ENCODE data around the gene DMRT3.

The DMRT3 gene

DNA sequence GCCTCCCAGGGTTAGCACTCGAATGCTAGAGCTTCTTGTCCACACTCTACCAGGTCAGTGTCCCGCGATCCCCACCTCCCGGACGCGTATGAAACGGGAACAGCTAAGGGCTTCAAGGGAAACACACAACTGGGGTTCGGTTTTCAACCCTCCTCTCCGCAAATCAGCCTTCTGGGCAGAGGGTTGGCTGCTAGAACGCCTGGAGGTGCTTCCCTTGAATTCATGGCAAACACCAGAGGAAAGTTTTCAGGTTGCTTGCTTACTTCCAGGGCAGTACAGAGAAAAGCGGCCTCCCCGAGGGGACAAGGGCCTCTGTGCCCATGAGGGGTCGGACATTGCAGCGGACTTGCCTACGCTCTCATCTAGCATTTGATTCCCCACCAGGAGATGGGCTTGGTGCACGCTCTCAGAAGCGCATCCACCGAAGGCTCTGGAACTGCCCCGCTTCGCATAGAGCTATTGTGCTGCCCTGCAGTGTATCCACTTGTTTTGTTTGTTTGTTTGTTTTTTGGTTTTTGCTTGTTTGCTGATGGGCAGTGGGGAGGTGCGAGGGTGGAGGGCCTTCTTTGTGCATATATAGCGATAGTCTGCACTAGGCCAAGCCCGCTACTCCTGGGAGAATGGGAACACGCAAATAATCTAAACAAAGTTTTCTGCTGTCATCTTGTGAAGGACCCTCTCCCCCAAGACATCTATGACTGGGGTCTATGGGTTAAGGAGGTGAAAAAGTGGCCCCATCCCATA lies 1.3 kb upstream of the DMRT3 start:
- Histone ChIP-seq H3K9me3 (ENCODE audit: control insufficient read depth, insufficient read depth, low read length) (peaks cover 14% of the 10 kb centered on the region; the same call in 1 of the 2 replicates), H3K4me1 (ENCODE audit: control insufficient read depth, low read length) (no peaks in the 10 kb centered on the region), H3K79me2 (ENCODE audit: control insufficient read depth, low read length) (no peaks in the 10 kb centered on the region), H3K4me3 (ENCODE audit: low read length) (no peak overlapping the region), H3K36me3 (ENCODE audit: control insufficient read depth, low read length) (no peaks in the 10 kb centered on the region), H3F3A (ENCODE audit: control insufficient read depth, insufficient read depth) (no peaks in the 10 kb centered on the region), H3K27ac (ENCODE audit: low read depth, low read length) (no peak overlapping the region), H4K20me1 (ENCODE audit: control insufficient read depth, insufficient read depth, low read depth, low read length) (no peaks in the 10 kb centered on the region), H3K9me2 (replicated peaks; ENCODE audit: control insufficient read depth, low read length) (no peaks in the 10 kb centered on the region), H3K27me3 (ENCODE audit: control insufficient read depth, low read length) (peaks cover 21% of the 10 kb centered on the region), H3K4me2 (ENCODE audit: low read length) (no peak overlapping the region)
- TF ChIP-seq, protein P1, sequence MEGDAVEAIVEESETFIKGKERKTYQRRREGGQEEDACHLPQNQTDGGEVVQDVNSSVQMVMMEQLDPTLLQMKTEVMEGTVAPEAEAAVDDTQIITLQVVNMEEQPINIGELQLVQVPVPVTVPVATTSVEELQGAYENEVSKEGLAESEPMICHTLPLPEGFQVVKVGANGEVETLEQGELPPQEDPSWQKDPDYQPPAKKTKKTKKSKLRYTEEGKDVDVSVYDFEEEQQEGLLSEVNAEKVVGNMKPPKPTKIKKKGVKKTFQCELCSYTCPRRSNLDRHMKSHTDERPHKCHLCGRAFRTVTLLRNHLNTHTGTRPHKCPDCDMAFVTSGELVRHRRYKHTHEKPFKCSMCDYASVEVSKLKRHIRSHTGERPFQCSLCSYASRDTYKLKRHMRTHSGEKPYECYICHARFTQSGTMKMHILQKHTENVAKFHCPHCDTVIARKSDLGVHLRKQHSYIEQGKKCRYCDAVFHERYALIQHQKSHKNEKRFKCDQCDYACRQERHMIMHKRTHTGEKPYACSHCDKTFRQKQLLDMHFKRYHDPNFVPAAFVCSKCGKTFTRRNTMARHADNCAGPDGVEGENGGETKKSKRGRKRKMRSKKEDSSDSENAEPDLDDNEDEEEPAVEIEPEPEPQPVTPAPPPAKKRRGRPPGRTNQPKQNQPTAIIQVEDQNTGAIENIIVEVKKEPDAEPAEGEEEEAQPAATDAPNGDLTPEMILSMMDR (IDR thresholded peaks at IDR 0.05; ENCODE audit: low read depth, low read length, poor library complexity, severe bottlenecking): no peak
- no peak for TF ChIP-seq EZH2phosphoT487 (IDR thresholded peaks at IDR 0.05; ENCODE audit: borderline replicate concordance, low read length)

DNA sequence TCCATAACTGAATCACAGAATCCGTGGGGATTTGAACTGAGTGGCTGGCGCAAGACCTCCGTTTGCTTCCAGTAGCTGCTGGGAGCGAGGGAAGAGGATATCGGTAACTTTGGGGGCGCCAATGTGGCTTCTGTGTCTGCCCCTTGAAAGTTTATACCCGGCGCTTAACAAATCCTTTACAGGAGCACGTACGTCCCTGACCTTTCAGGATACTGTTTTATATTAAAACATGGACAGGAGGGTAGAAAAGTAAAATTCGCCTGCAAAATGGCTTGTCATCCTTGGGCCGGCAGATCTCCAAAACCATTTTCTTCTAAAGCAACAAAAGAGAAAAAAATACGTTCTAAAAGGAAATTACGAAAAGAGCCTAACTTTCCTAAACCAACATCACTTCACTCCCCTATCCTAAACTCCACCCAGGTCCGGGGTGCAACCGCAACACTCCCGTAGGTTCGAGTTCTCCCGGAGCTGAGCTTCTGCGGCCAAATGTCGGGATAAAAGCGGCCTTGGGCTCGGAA lies 656 bp upstream of the DMRT3 start:
- no peak overlapping the region for H3K4me3 ChIP-seq (ENCODE audit: low read length)
- peaks cover 25% of the 10 kb centered on the region for H3K27me3 ChIP-seq (ENCODE audit: control insufficient read depth, low read length)

DNA sequence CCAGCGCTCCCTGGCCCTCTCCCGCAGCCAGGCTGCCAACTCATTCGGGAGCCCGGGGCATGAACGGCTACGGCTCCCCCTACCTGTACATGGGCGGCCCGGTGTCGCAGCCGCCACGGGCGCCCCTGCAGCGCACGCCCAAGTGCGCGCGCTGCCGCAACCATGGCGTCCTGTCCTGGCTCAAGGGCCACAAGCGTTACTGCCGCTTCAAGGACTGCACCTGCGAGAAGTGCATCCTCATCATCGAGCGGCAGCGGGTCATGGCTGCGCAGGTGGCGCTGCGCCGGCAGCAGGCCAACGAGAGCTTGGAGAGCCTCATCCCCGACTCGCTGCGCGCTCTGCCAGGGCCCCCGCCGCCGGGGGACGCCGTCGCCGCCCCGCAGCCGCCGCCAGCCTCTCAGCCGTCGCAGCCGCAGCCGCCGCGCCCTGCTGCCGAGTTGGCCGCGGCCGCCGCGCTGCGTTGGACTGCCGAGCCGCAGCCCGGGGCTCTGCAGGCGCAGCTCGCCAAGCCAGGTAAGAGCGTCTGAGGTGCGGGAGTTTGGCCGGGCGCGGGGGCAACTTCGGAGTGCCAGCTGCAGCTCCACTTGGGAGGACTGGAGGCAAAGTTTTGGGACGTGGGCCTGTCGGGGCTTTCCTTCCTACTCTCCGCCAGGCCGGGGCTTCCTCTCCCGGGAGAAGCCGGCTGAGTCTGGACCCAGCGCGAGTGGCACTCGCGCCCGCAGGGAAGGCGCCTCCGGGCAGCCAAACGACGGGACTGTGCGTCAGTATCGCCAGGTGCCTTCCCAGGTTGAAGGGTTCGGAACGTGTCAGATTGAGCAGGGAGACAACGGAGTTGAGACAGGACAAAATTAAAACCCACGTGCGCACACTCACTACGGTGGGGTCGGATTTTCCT lies 735 bp downstream of the DMRT3 start:
- TF ChIP-seq, protein P1 (IDR thresholded peaks at IDR 0.05; ENCODE audit: low read depth, low read length, poor library complexity, severe bottlenecking): no peak
- TF ChIP-seq EZH2phosphoT487 (IDR thresholded peaks at IDR 0.05; ENCODE audit: borderline replicate concordance, low read length): no peak
- Histone ChIP-seq H3K4me2 (ENCODE audit: low read length) (no peak overlapping the region), H3K4me3 (ENCODE audit: low read length) (no peak overlapping the region), H3K9me2 (replicated peaks; ENCODE audit: control insufficient read depth, low read length) (no peaks in the 10 kb centered on the region), H3K9me3 (ENCODE audit: control insufficient read depth, insufficient read depth, low read length) (peaks cover 10% of the 10 kb centered on the region; the same call in 1 of the 2 replicates), H3K36me3 (ENCODE audit: control insufficient read depth, low read length) (no peaks in the 10 kb centered on the region), H3K27me3 (ENCODE audit: control insufficient read depth, low read length) (peaks cover 39% of the 10 kb centered on the region), H3K27ac (ENCODE audit: low read depth, low read length) (no peak overlapping the region), H3K79me2 (ENCODE audit: control insufficient read depth, low read length) (no peaks in the 10 kb centered on the region), H3F3A (ENCODE audit: control insufficient read depth, insufficient read depth) (no peaks in the 10 kb centered on the region), H3K4me1 (ENCODE audit: control insufficient read depth, low read length) (no peaks in the 10 kb centered on the region), H4K20me1 (ENCODE audit: control insufficient read depth, insufficient read depth, low read depth, low read length) (no peaks in the 10 kb centered on the region)

More for the DNA sequence above, 656 bp upstream of the DMRT3 start:
- TF ChIP-seq, protein P1 (IDR thresholded peaks at IDR 0.05; ENCODE audit: low read depth, low read length, poor library complexity, severe bottlenecking): no peak
- no peak for TF ChIP-seq EZH2phosphoT487 (IDR thresholded peaks at IDR 0.05; ENCODE audit: borderline replicate concordance, low read length)
- no peaks in the 10 kb centered on the region for H4K20me1 ChIP-seq (ENCODE audit: control insufficient read depth, insufficient read depth, low read depth, low read length)
- no peaks in the 10 kb centered on the region for H3K36me3 ChIP-seq (ENCODE audit: control insufficient read depth, low read length)
- H3K27ac ChIP-seq (ENCODE audit: low read depth, low read length): no peak overlapping the region
- no peaks in the 10 kb centered on the region for H3K79me2 ChIP-seq (ENCODE audit: control insufficient read depth, low read length)
- no peaks in the 10 kb centered on the region for H3F3A ChIP-seq (ENCODE audit: control insufficient read depth, insufficient read depth)
- no peaks in the 10 kb centered on the region for H3K4me1 ChIP-seq (ENCODE audit: control insufficient read depth, low read length)
- peaks cover 14% of the 10 kb centered on the region; the same call in 1 of the 2 replicates for H3K9me3 ChIP-seq (ENCODE audit: control insufficient read depth, insufficient read depth, low read length)
- H3K4me2 ChIP-seq (ENCODE audit: low read length): no peak overlapping the region
- no peaks in the 10 kb centered on the region for H3K9me2 ChIP-seq (replicated peaks; ENCODE audit: control insufficient read depth, low read length)
